Upper lobe of right lung (tissue), 1 donor: Measurements from ENCODE around the gene DZANK1. TPM values are rescaled to one million over a fixed set of nuclear protein-coding genes. Genes with fewer than 3 reads are reported as not detected.

ENCODE experiments used
- ATAC-seq: fragments of 200-7000 bp; cut with Tn5 transposase; one replicate; pipeline ENCODE4 v1.9.1; 2020; ENCODE audit warnings: mild to moderate bottlenecking, moderate library complexity
- DNase-seq: peaks from one replicate; pipeline ENCODE4 v3.0.0-alpha.2; 2020
- H3K27ac ChIP-seq: fragments of 200-600 bp; one replicate; pipeline ENCODE4 v1.8.0; 2022
- H3K27me3 ChIP-seq: fragments of 200-600 bp; one replicate; pipeline ENCODE4 v1.8.0; 2022; ENCODE audit warnings: mild to moderate bottlenecking
- H3K36me3 ChIP-seq: fragments of 200-600 bp; one replicate; pipeline ENCODE4 v1.8.0; 2022
- H3K4me1 ChIP-seq: fragments of 200-600 bp; one replicate; pipeline ENCODE4 v1.8.0; 2022
- H3K4me3 ChIP-seq: fragments of 200-600 bp; one replicate; pipeline ENCODE4 v1.8.0; 2022; ENCODE audit warnings: mild to moderate bottlenecking
- H3K9me3 ChIP-seq: fragments of 200-600 bp; one replicate; pipeline ENCODE4 v1.8.0; 2022
- intact Hi-C: fragments of 100-400 bp; cut with DNase I; formaldehyde crosslinking; loops from one replicate; pipeline ENCODE4 v1.11.0; 2022
- total RNA-seq: library from RNA; stranded (reverse); fragmentation: NEBNext Ultra II Directional; extraction: Animal tissue kit (Norgen Biotek cat#: 25700); gene quantifications from one replicate; pipeline ENCODE4 v1.2.1, GENCODE V29; 2021
- TF ChIP-seq, protein P1 (sequence below): fragments of 200-600 bp; IDR thresholded peaks from one replicate; pipeline ENCODE4 v1.8.0; 2022; ENCODE audit warnings: antibody characterized with exemption
- donor health status: DM: no; HTN: yes; CAD: no; lungs with severe emphysema.

The DZANK1 gene
- total RNA-seq, 1 donor from 2014 or later, result 2.7 TPM

DNA sequence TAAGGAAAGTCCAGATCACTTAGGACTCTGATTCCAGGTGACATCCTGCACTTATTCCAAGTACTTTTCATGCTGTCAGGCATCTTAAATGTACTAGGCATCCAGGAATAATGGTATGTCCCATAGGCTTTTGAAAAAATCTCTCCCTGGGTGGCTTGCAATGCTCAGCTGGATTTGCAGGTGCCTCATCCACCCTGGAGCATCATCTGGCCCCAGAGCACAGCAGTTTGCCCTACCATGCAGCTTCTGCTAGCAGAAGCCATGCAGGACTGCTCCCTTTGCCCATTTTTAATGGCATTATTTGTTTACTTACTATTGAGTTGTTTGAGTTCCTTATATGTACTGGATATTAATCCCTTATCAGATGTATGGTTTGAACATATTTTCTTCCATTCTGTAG is 45.2 kb downstream of the DZANK1 start:
- ATAC-seq (no peak), DNase-seq (no peak)
- no peaks in the 10 kb centered on the region for H3K36me3 ChIP-seq
- TF ChIP-seq, protein P1, sequence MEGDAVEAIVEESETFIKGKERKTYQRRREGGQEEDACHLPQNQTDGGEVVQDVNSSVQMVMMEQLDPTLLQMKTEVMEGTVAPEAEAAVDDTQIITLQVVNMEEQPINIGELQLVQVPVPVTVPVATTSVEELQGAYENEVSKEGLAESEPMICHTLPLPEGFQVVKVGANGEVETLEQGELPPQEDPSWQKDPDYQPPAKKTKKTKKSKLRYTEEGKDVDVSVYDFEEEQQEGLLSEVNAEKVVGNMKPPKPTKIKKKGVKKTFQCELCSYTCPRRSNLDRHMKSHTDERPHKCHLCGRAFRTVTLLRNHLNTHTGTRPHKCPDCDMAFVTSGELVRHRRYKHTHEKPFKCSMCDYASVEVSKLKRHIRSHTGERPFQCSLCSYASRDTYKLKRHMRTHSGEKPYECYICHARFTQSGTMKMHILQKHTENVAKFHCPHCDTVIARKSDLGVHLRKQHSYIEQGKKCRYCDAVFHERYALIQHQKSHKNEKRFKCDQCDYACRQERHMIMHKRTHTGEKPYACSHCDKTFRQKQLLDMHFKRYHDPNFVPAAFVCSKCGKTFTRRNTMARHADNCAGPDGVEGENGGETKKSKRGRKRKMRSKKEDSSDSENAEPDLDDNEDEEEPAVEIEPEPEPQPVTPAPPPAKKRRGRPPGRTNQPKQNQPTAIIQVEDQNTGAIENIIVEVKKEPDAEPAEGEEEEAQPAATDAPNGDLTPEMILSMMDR, result no peak
- no peaks in the 10 kb centered on the region for H3K4me1 ChIP-seq
- H3K4me3 ChIP-seq, result no peak overlapping the region
- intact Hi-C loops, result no loop called here
- no peak overlapping the region for H3K27ac ChIP-seq
- H3K9me3 ChIP-seq, result no peaks in the 10 kb centered on the region
- H3K27me3 ChIP-seq, result no peaks in the 10 kb centered on the region

DNA sequence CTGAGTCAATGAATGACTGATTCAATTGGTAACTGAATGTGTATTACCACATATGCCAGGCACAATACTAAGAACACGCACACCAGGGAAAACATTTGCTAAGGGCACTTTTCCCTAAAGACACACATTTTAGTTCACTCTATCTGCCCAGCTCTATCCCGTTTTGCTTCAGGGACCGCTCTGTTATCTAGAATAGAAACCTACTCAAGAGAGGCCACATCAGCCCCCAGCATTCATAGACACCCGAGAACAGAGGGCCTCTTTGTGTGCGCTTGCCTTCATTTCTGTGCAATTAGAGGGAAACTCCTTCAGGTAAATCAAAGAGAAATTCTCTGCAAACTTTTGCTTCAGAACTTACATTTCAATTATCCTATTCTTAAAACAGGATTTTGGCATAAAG is 50.3 kb downstream of the DZANK1 start:
- TF ChIP-seq, protein P1, result no peak
- Histone ChIP-seq H3K27ac (no peak overlapping the region), H3K4me1 (no peaks in the 10 kb centered on the region), H3K36me3 (no peaks in the 10 kb centered on the region), H3K9me3 (no peaks in the 10 kb centered on the region), H3K4me3 (no peak overlapping the region), H3K27me3 (no peaks in the 10 kb centered on the region)
- no peak for ATAC-seq
- DNase-seq, result no peak
- intact Hi-C loops, result no loop called here

DNA sequence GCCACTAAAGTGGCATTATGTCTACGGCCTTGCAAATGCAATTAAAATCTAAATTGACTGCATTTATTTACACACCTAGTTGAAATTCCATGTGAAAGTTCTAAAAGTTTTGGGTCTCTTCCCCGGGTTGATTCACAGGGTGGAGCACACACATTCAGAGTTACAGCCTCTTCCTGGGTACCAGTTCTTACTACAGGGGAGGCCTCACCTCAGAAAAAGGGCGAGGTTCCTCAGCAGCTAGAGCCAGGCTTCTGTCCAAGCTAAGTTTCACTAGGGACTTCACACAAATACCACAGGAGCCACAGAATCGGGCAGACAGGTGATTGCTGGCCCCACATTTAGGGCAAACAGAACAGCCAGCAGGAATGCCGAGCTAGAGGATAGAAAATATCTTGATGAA is 52.7 kb downstream of the DZANK1 start:
- TF ChIP-seq, protein P1, result no peak
- ATAC-seq (no peak), DNase-seq (no peak)
- Histone ChIP-seq H3K9me3 (no peaks in the 10 kb centered on the region), H3K36me3 (no peaks in the 10 kb centered on the region), H3K4me1 (no peaks in the 10 kb centered on the region), H3K4me3 (no peak overlapping the region), H3K27ac (no peak overlapping the region), H3K27me3 (no peaks in the 10 kb centered on the region)
- intact Hi-C loops, result no loop called here

DNA sequence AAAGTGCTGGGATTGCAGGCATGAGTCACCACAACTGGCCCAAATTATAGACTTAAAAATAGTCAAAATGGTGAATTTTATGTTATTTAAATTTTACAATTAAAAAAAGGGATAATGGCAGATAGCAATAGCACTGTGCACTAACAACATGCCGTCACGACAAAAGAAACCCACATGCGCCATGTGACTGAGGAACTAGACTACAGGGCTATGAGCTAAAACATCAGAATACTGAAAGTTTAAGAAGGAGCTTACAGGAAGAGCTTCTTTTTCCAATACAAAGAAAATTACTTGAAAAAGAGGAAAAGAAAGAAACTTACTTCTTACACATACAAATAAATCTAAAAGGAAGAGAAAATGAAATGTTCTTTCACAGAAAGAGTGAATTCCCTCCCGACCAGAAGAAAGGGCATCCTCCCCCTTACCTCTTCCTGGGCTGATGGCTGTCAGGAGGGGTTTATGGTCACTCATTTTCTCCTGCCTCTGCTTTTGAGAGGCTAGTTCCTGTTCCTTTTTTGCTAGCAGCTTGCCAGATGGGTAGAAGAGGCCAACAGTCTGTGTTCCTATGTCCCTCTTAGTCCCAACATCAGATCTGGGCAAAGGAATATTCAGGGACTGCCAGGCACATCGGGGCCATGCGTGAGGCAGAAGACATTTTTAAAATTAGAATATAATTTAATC is 54.5 kb downstream of the DZANK1 start:
- Histone ChIP-seq H3K4me1 (no peaks in the 10 kb centered on the region), H3K27ac (no peak overlapping the region), H3K36me3 (no peaks in the 10 kb centered on the region), H3K4me3 (no peak overlapping the region), H3K27me3 (no peaks in the 10 kb centered on the region), H3K9me3 (no peaks in the 10 kb centered on the region)
- intact Hi-C loops, result no loop called here
- ATAC-seq (no peak), DNase-seq (no peak)
- TF ChIP-seq, protein P1, result no peak

DNA sequence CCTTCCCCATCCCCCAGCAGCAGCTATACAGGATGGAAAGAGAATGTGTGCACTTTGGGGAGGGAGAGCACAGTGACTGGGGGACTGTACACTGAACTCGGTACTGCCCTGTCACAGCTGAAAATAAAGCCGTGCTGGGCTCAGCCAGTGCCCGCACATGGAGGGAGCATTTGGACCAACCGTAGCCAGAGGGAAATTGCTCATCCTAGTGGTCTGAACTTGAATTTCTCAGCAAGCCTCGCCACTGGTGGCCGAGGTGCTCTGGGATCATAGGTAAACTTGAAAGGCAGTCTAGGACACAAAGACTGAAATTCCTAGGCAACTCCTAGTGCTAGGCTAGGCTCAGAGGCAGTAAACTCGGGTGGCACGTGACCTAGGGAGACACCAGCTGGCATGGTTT is 61.0 kb downstream of the DZANK1 start:
- ATAC-seq (no peak), DNase-seq (no peak)
- Histone ChIP-seq H3K27me3 (no peaks in the 10 kb centered on the region), H3K4me3 (no peak overlapping the region), H3K27ac (no peak overlapping the region), H3K9me3 (no peaks in the 10 kb centered on the region), H3K36me3 (no peaks in the 10 kb centered on the region), H3K4me1 (no peaks in the 10 kb centered on the region)
- intact Hi-C loops, result no loop called here
- TF ChIP-seq, protein P1, result no peak

DNA sequence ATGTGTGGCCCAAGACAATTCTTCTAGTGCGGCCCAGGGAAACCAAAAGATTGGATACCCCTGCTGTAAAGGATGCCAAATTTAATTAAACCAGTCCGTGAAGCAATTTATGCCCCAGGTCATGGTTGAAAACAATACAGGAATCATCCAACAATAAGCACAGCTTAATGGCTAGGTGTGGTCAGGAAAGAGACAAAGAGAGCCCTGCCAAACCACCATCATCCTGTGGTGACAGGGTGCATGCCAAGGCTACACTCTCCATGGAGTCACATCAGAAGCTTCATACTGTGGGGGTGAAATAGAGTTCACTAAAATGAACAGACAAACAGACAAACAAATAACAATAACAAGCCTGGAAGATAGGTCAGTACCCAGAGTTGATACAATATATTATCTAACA is 62.7 kb downstream of the DZANK1 start:
- no peaks in the 10 kb centered on the region for H3K4me1 ChIP-seq
- no peak overlapping the region for H3K27ac ChIP-seq
- H3K4me3 ChIP-seq, result no peak overlapping the region
- no peaks in the 10 kb centered on the region for H3K36me3 ChIP-seq
- intact Hi-C loops, result no loop called here
- no peak for DNase-seq
- no peaks in the 10 kb centered on the region for H3K27me3 ChIP-seq
- TF ChIP-seq, protein P1, result no peak
- no peak for ATAC-seq
- no peaks in the 10 kb centered on the region for H3K9me3 ChIP-seq
